SU-DHL-6 (cell line): ENCODE data around the gene VPS11.
A peak's percentile ranks its signal among the peaks of the same experiment; 100 is the strongest.
"Not testable (repeated sequence)": the region's sequence is repeated elsewhere in the genome, so short reads cannot be mapped to it uniquely, and the experiment has no call there.

Experiments
- H2AFZ ChIP-seq: fragments of 200-600 bp; sonication (generic); 2 replicates; pipeline ENCODE4 v1.6.1; 2014; ENCODE audit warnings: low read depth, mild to moderate bottlenecking, moderate library complexity, mixed read lengths, antibody characterized with exemption, low read length; ENCODE audit not compliant: severe bottlenecking
- H3F3A ChIP-seq: fragments of 200-600 bp; shearing (Covaris generic); 2 replicates; pipeline ENCODE4 v1.6.0; 2016; ENCODE audit warnings: antibody characterized with exemption, mild to moderate bottlenecking; ENCODE audit not compliant: insufficient read depth
- H3K27ac ChIP-seq: fragments of 200-600 bp; sonication (generic); 2 replicates; pipeline ENCODE4 v1.5.1; 2016; ENCODE audit warnings: low read depth, mild to moderate bottlenecking, low read length, moderate library complexity, mixed read lengths
- H3K27me3 ChIP-seq: fragments of 200-600 bp; sonication (generic), shearing (Covaris generic); 2 replicates; pipeline ENCODE4 v1.6.0; 2014; ENCODE audit warnings: mild to moderate bottlenecking, low read length
- H3K36me3 ChIP-seq: fragments of 200-600 bp; sonication (generic); 2 replicates; pipeline ENCODE4 v1.6.1; 2014; ENCODE audit warnings: mild to moderate bottlenecking, low read length, mixed read lengths
- H3K4me2 ChIP-seq: fragments of 300-600, 200-600 bp; shearing (Covaris generic), sonication (generic); 2 replicates; pipeline ENCODE4 v1.6.0; 2014; ENCODE audit warnings: low read length, low read depth, mild to moderate bottlenecking; ENCODE audit not compliant: poor library complexity, severe bottlenecking
- H3K4me3 ChIP-seq: fragments of 200-600 bp; sonication (generic); 2 replicates; pipeline ENCODE4 v1.5.1; 2014; ENCODE audit warnings: antibody characterized with exemption, low read length, mild to moderate bottlenecking, mixed read lengths; ENCODE audit not compliant: insufficient read depth, poor library complexity, severe bottlenecking
- H3K79me2 ChIP-seq: fragments of 200-600 bp; sonication (generic); 2 replicates; pipeline ENCODE4 v1.6.1; 2014; ENCODE audit warnings: mild to moderate bottlenecking, low read length, moderate library complexity; ENCODE audit not compliant: insufficient read depth
- H3K9ac ChIP-seq: fragments of 200-600 bp; sonication (generic); 2 replicates; pipeline ENCODE4 v1.7.0; 2014; ENCODE audit warnings: mild to moderate bottlenecking, low read length
- H3K9me2 ChIP-seq: fragments of 200-600 bp; sonication (generic); replicated peaks from 2 replicates; pipeline ENCODE4 v1.6.1; 2014; ENCODE audit warnings: low read length; ENCODE audit not compliant: insufficient read depth
- H3K9me3 ChIP-seq: fragments of 200-600 bp; sonication (generic); 2 replicates; pipeline ENCODE4 v1.6.1; 2014; ENCODE audit warnings: low read length, mixed read lengths; ENCODE audit not compliant: insufficient read depth
- H4K20me1 ChIP-seq: fragments of 200-600 bp; sonication (generic); 2 replicates; pipeline ENCODE4 v1.6.1; 2014; ENCODE audit warnings: low read depth, mild to moderate bottlenecking, antibody characterized with exemption, low read length, moderate library complexity, mixed read lengths
- EZH2phosphoT487 ChIP-seq: fragments of 200-600 bp; sonication (generic), shearing (Covaris generic); conservative IDR thresholded peaks from 2 replicates; pipeline ENCODE4 v1.6.1; 2018; ENCODE audit warnings: mild to moderate bottlenecking, antibody characterized with exemption, low read length, moderate library complexity, mixed read lengths
- TF ChIP-seq, protein P1 (sequence below): fragments of 200-600 bp; sonication (generic); IDR thresholded peaks from one replicate; pipeline ENCODE4 v1.5.1; 2017; ENCODE audit warnings: antibody characterized with exemption, mild to moderate bottlenecking, low read length, moderate library complexity; ENCODE audit not compliant: insufficient read depth, poor library complexity, severe bottlenecking

Gene VPS11

DNA sequence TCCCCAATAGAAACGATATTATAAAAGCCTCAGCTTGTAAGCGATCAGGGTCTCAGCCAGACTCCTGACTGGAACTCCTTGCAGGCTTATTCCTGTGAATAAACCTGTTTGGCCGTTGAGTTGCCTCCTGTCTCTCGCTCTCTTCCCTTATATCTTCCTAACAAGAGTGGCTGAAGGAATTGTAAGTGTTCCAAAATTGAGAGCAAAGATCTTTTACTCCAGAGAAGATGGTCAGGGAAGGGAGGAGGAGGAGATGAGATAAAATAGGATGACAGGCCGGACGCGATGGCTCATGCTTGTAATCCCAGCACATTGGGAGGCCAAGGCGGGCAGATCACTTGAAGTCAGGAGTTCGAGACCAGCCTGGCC, 35.7 kb upstream of the VPS11 start:
- TF ChIP-seq, protein P1, sequence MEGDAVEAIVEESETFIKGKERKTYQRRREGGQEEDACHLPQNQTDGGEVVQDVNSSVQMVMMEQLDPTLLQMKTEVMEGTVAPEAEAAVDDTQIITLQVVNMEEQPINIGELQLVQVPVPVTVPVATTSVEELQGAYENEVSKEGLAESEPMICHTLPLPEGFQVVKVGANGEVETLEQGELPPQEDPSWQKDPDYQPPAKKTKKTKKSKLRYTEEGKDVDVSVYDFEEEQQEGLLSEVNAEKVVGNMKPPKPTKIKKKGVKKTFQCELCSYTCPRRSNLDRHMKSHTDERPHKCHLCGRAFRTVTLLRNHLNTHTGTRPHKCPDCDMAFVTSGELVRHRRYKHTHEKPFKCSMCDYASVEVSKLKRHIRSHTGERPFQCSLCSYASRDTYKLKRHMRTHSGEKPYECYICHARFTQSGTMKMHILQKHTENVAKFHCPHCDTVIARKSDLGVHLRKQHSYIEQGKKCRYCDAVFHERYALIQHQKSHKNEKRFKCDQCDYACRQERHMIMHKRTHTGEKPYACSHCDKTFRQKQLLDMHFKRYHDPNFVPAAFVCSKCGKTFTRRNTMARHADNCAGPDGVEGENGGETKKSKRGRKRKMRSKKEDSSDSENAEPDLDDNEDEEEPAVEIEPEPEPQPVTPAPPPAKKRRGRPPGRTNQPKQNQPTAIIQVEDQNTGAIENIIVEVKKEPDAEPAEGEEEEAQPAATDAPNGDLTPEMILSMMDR = no peak
- Histone ChIP-seq H3K9me3 (no peaks in the 10 kb centered on the region), H3K79me2 (peaks cover 6% of the 10 kb centered on the region), H3F3A (no peaks in the 10 kb centered on the region; the same call in 1 of the 2 replicates), H3K4me2 (no peak overlapping the region), H3K9ac (no peak overlapping the region), H3K27ac (no peak overlapping the region), H3K4me3 (no peak overlapping the region), H3K9me2 (no peaks in the 10 kb centered on the region), H2AFZ (no peak overlapping the region), H3K36me3 (no peaks in the 10 kb centered on the region), H4K20me1 (no peaks in the 10 kb centered on the region), H3K27me3 (no peaks in the 10 kb centered on the region)

DNA sequence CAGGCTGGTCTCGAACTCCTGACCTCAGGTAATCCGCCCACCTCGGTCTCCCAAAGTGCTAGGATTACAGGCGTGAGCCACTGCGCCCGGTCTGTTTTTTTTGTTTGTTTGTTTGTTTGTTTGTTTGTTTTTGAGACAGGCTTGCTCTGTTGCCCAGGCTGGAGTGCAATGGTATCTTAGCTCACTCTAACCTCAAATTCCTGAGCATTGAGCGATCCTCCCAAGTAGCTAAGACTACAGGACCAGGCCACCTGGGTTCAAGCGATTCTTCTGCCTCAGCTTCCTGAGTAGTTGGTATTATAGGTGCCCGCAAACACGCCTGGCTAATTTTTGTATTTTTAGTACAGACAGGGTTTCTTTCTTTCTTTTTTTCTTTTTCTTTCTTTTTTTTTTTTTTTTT, 34.2 kb upstream of the VPS11 start:
- not testable (repeated sequence) for H3K79me2 ChIP-seq, H3K9me3 ChIP-seq, H3K9me2 ChIP-seq, H4K20me1 ChIP-seq, H3K27me3 ChIP-seq, H3K27ac ChIP-seq, H2AFZ ChIP-seq, H3K4me2 ChIP-seq, H3K9ac ChIP-seq, H3K4me3 ChIP-seq, H3K36me3 ChIP-seq, H3F3A ChIP-seq

DNA sequence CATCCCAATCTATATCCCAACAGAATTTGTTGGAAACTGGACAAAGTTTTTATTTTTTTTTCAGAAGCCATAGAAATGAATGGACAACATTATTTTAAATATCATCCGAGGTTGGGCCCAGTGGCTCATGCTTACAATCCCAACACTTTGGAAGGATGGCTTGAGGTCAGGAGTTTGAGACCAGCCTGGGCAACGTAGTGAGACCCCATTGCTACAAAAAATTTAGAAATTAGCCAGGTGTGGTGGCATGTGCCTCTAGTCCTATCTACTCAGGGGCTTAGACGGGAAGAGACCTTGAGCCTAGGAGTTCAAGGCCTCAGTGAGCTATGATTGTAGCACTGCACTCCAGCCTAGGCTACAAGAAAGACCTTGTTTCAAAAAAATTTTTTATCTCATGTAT, 32.8 kb upstream of the VPS11 start:
- no peaks in the 10 kb centered on the region for H3K27me3 ChIP-seq
- no peak overlapping the region for H3K4me3 ChIP-seq

DNA sequence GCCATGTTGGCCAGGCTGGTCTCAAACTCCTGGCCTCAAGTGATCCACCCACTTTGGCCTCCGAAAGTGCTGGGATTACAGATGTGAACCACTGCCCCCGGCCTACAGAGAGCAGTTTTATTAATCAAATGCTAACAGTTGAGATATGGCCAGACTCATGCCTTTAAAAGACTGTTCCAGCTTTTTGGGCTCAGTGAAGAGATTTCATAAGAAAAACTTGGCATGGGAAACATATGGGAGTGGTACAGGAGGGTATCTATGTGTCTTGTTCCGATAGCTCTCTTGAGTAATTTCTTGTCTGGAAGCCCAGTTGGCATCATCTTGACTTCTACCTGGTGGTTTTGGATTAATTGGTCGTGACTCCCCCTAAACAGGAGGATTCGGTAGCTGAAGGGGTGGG, 28.7 kb upstream of the VPS11 start:
- H3K27ac ChIP-seq = no peak overlapping the region
- no peak overlapping the region for H3K4me3 ChIP-seq
- no peak overlapping the region for H3K9ac ChIP-seq
- H3K79me2 ChIP-seq = no peaks in the 10 kb centered on the region
- H2AFZ ChIP-seq = no peak overlapping the region
- no peaks in the 10 kb centered on the region for H3K9me3 ChIP-seq
- H3K36me3 ChIP-seq = no peaks in the 10 kb centered on the region
- no peaks in the 10 kb centered on the region for H3K27me3 ChIP-seq
- no peaks in the 10 kb centered on the region for H4K20me1 ChIP-seq
- H3K4me2 ChIP-seq = no peak overlapping the region
- no peaks in the 10 kb centered on the region for H3K9me2 ChIP-seq
- TF ChIP-seq, protein P1 = no peak
- no peak for TF ChIP-seq EZH2phosphoT487
- peaks cover 5% of the 10 kb centered on the region; the same call in 1 of the 2 replicates for H3F3A ChIP-seq

More for the DNA sequence above, 32.8 kb upstream of the VPS11 start:
- Histone ChIP-seq H3K79me2 (peaks cover 4% of the 10 kb centered on the region), H3K36me3 (no peaks in the 10 kb centered on the region), H3K9me3 (no peaks in the 10 kb centered on the region), H3K9ac (no peak overlapping the region), H3K27ac (no peak overlapping the region), H3K4me2 (no peak overlapping the region), H4K20me1 (no peaks in the 10 kb centered on the region), H2AFZ (no peak overlapping the region), H3K9me2 (no peaks in the 10 kb centered on the region), H3F3A (no peaks in the 10 kb centered on the region; the same call in 1 of the 2 replicates)
- no peak for TF ChIP-seq EZH2phosphoT487
- TF ChIP-seq, protein P1 = no peak

DNA sequence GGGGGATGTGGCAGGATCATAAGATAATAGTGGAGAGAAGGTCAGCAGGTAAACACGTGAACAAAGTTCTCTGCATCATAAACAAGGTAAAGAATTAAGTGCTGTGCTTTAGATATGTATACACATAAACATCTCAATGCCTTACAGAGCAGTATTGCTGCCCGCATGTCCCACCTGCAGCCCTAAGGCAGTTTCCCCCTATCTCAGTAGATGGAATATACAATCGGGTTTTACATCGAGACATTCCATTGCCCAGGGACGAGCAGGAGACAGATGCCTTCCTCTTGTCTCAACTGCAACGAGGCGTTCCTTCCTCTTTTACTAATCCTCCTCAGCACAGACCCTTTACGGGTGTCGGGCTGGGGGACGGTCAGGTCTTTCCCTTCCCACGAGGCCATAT, 28.1 kb upstream of the VPS11 start:
- 0 out of 2 replicates have a peak overlapping the region, but pooled peaks have one; percentile 45 for H3K27ac ChIP-seq
- not testable (repeated sequence) for H3K9ac ChIP-seq, H3K79me2 ChIP-seq, H3K4me2 ChIP-seq, H3K36me3 ChIP-seq, H4K20me1 ChIP-seq, H3K27me3 ChIP-seq, H3K9me2 ChIP-seq, H3K4me3 ChIP-seq, H3K9me3 ChIP-seq, H2AFZ ChIP-seq, H3F3A ChIP-seq
